ENCODE measurements around the gene ZNF648.

DNA sequence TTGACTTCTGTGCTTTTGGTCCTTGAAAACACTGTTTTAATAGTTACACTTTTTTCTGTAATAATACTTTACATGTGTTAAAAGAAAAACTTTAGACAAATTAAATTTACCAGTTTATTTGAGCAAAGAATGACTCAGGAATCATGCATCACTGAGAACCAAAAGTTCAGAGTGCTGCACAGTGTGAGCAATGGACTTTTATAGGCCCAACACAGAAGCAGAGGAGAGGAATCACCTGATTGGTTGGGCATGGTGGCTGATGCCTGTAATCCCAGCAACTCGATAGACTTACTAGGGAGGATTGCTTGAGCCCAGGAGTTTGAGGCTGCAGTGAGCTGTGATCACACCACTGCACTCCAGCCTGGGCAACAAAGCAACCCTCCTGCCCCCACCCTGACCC, 29.3 kb downstream of the ZNF648 start:
- TF ChIP-seq, protein P1, sequence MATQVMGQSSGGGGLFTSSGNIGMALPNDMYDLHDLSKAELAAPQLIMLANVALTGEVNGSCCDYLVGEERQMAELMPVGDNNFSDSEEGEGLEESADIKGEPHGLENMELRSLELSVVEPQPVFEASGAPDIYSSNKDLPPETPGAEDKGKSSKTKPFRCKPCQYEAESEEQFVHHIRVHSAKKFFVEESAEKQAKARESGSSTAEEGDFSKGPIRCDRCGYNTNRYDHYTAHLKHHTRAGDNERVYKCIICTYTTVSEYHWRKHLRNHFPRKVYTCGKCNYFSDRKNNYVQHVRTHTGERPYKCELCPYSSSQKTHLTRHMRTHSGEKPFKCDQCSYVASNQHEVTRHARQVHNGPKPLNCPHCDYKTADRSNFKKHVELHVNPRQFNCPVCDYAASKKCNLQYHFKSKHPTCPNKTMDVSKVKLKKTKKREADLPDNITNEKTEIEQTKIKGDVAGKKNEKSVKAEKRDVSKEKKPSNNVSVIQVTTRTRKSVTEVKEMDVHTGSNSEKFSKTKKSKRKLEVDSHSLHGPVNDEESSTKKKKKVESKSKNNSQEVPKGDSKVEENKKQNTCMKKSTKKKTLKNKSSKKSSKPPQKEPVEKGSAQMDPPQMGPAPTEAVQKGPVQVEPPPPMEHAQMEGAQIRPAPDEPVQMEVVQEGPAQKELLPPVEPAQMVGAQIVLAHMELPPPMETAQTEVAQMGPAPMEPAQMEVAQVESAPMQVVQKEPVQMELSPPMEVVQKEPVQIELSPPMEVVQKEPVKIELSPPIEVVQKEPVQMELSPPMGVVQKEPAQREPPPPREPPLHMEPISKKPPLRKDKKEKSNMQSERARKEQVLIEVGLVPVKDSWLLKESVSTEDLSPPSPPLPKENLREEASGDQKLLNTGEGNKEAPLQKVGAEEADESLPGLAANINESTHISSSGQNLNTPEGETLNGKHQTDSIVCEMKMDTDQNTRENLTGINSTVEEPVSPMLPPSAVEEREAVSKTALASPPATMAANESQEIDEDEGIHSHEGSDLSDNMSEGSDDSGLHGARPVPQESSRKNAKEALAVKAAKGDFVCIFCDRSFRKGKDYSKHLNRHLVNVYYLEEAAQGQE (IDR thresholded peaks at IDR 0.05; ENCODE audit: low read depth): no peak
- TF ChIP-seq NFIC (IDR thresholded peaks at IDR 0.05) (no peak), CREB1 (IDR thresholded peaks at IDR 0.05; ENCODE audit: low read depth) (no peak), USF1 (IDR thresholded peaks at IDR 0.05) (no peak), EGR1 (IDR thresholded peaks at IDR 0.05) (no peak), TAF1 (IDR thresholded peaks at IDR 0.05; ENCODE audit: low read depth) (no peak), TEAD4 (IDR thresholded peaks at IDR 0.05) (no peak)
